GM23338 (cell line): Measurements from ENCODE around the gene TMEM214. TPM values are rescaled to one million over a fixed set of nuclear protein-coding genes. Genes with fewer than 3 reads are reported as not detected.

Experiments
- ATAC-seq: fragments of 200-7000 bp; cut with Tn5 transposase; 3 replicates; pipeline ENCODE4 v1.9.1; 2020
- DNase-seq: peaks from one replicate; pipeline ENCODE4 v3.0.0-alpha.2; 2015; ENCODE audit warnings: low spot score
- H2AFZ ChIP-seq: fragments of 200-600 bp; sonication (generic); 2 replicates; pipeline ENCODE4 v1.8.0; 2016; ENCODE audit warnings: antibody characterized with exemption, mild to moderate bottlenecking, moderate library complexity
- H3F3A ChIP-seq: fragments of 200-600 bp; sonication (generic); replicated peaks from 2 replicates; pipeline ENCODE4 v1.8.0; 2017; ENCODE audit warnings: antibody characterized with exemption, mixed run types, low read depth
- H3K27ac ChIP-seq: fragments of 200-600 bp; sonication (generic); 2 replicates; pipeline ENCODE4 v1.6.1; 2016; ENCODE audit warnings: low read depth
- H3K27me3 ChIP-seq: fragments of 200-600 bp; sonication (generic); 2 replicates; pipeline ENCODE4 v1.8.0; 2016; ENCODE audit warnings: mild to moderate bottlenecking, mixed run types, moderate library complexity; ENCODE audit not compliant: insufficient read depth
- H3K36me3 ChIP-seq: fragments of 200-600 bp; sonication (generic); 2 replicates; pipeline ENCODE4 v1.8.0; 2016; ENCODE audit warnings: mild to moderate bottlenecking; ENCODE audit not compliant: insufficient read depth
- H3K4me1 ChIP-seq: fragments of 200-600 bp; sonication (generic); 2 replicates; pipeline ENCODE4 v1.8.0; 2016; ENCODE audit warnings: mild to moderate bottlenecking, moderate library complexity; ENCODE audit not compliant: insufficient read depth
- H3K4me2 ChIP-seq: fragments of 200-600 bp; sonication (generic); 2 replicates; pipeline ENCODE4 v1.7.1; 2017; ENCODE audit warnings: mixed run types
- H3K4me3 ChIP-seq: fragments of 200-600 bp; sonication (generic); 2 replicates; pipeline ENCODE4 v1.6.1; 2016; ENCODE audit warnings: mixed run types
- H3K79me2 ChIP-seq: fragments of 200-600 bp; sonication (generic); replicated peaks from 2 replicates; pipeline ENCODE4 v1.8.0; 2017; ENCODE audit warnings: mild to moderate bottlenecking; ENCODE audit not compliant: insufficient read depth
- H3K9me2 ChIP-seq: fragments of 200-600 bp; sonication (generic); 2 replicates; pipeline ENCODE4 v1.8.0; 2017; ENCODE audit not compliant: insufficient read depth
- H4K20me1 ChIP-seq: fragments of 200-600 bp; sonication (generic); replicated peaks from 2 replicates; pipeline ENCODE4 v1.8.0; 2017; ENCODE audit warnings: mild to moderate bottlenecking; ENCODE audit not compliant: insufficient read depth
- H3K27ac Mint-ChIP-seq: 2 replicates; pipeline ENCODE4 v1.8.0; 2020; ENCODE audit warnings: inconsistent platforms, mild to moderate bottlenecking, moderate library complexity, mixed read lengths
- H3K27me3 Mint-ChIP-seq: 3 replicates; pipeline ENCODE4 v1.8.0; 2022; ENCODE audit warnings: low read depth, mild to moderate bottlenecking, moderate library complexity, mixed read lengths, inconsistent platforms; ENCODE audit not compliant: insufficient read depth, poor library complexity
- H3K36me3 Mint-ChIP-seq: 3 replicates; pipeline ENCODE4 v1.8.0; 2021; ENCODE audit warnings: low read depth, mild to moderate bottlenecking, inconsistent platforms, moderate library complexity, mixed read lengths
- H3K4me1 Mint-ChIP-seq: 3 replicates; pipeline ENCODE4 v1.8.0; 2020; ENCODE audit warnings: mild to moderate bottlenecking, inconsistent platforms, mixed read lengths
- H3K4me3 Mint-ChIP-seq: 3 replicates; pipeline ENCODE4 v1.8.0; 2021; ENCODE audit warnings: moderate library complexity, mild to moderate bottlenecking, inconsistent platforms, mixed read lengths
- H3K9me3 Mint-ChIP-seq: 3 replicates; pipeline ENCODE4 v1.8.0; 2020; ENCODE audit warnings: moderate library complexity, mild to moderate bottlenecking, inconsistent platforms, mixed read lengths
- CREB1 ChIP-seq: fragments of 250-450 bp; sonication (Bioruptor Pico); IDR thresholded peaks from 2 replicates; pipeline ENCODE4 v1.5.0; 2020; ENCODE audit warnings: low read depth, mild to moderate bottlenecking, moderate library complexity
- EZH2phosphoT487 ChIP-seq: fragments of 200-600 bp; sonication (generic); IDR thresholded peaks from one replicate; pipeline ENCODE4 v1.8.1; 2018; ENCODE audit warnings: antibody characterized with exemption; ENCODE audit not compliant: unreplicated experiment
- NANOG ChIP-seq: IDR thresholded peaks from 2 replicates; pipeline ENCODE4 v1.6.1; 2016; ENCODE audit warnings: antibody characterized with exemption, borderline replicate concordance
- POLR2AphosphoS5 ChIP-seq: IDR thresholded peaks from 2 replicates; pipeline ENCODE4 v1.6.1; 2016; ENCODE audit warnings: antibody characterized with exemption, low read depth
- STAT1 ChIP-seq: IDR thresholded peaks from one replicate; pipeline ENCODE4 v1.6.1; 2016; ENCODE audit warnings: antibody characterized with exemption; ENCODE audit not compliant: unreplicated experiment
- ZNF114 ChIP-seq: fragments of 250-450 bp; sonication (Bioruptor Pico); IDR thresholded peaks from 2 replicates; pipeline ENCODE4 v1.5.0; 2020; ENCODE audit warnings: mild to moderate bottlenecking, moderate library complexity
- ZNF331 ChIP-seq: fragments of 250-450 bp; sonication (Bioruptor Pico); IDR thresholded peaks from 2 replicates; pipeline ENCODE4 v1.5.0; 2020; ENCODE audit warnings: low read depth, mild to moderate bottlenecking, moderate library complexity
- long read RNA-seq: library from polyadenylated mRNA; unstranded; transcript quantifications from one replicate; pipeline ENCODE4 v2.0.0, GENCODE V29; 2020; ENCODE audit not compliant: unreplicated experiment
- polyA plus RNA-seq: library from polyadenylated mRNA; unstranded; fragments of >200 nt; fragmentation: Nextera tagmentation; extraction: Ambion mirVana; gene quantifications from 2 replicates; pipeline ENCODE4 v1.2.1, GENCODE V29; 2016
- total RNA-seq: library from RNA; depleted of rRNA; stranded (reverse); fragments of >200 nt; shearing (Covaris generic); gene quantifications from 2 replicates; pipeline ENCODE4 v1.2.3, GENCODE V29; 2014; rRNA removed
- TF ChIP-seq, protein P1 (sequence below): IDR thresholded peaks from one replicate; pipeline ENCODE4 v1.6.1; 2018; ENCODE audit warnings: antibody characterized with exemption; ENCODE audit not compliant: unreplicated experiment
- TF ChIP-seq, protein P2 (sequence below): IDR thresholded peaks from 2 replicates; pipeline ENCODE4 v1.6.1; 2016; ENCODE audit warnings: antibody characterized with exemption
- TF ChIP-seq, protein P3 (sequence below), 2 experiments: fragments of 200-600 bp in 1 of 2; sonication (generic) in 1 of 2; conservative IDR thresholded peaks; 2 replicates each; pipeline versions ENCODE4 v1.5.1 to v1.6.1; 2016 to 2017; ENCODE audit warnings: antibody characterized with exemption in 2 of 2, low read depth in 2 of 2, mild to moderate bottlenecking in 2 of 2, moderate library complexity in 1 of 2

Gene TMEM214, protein sequence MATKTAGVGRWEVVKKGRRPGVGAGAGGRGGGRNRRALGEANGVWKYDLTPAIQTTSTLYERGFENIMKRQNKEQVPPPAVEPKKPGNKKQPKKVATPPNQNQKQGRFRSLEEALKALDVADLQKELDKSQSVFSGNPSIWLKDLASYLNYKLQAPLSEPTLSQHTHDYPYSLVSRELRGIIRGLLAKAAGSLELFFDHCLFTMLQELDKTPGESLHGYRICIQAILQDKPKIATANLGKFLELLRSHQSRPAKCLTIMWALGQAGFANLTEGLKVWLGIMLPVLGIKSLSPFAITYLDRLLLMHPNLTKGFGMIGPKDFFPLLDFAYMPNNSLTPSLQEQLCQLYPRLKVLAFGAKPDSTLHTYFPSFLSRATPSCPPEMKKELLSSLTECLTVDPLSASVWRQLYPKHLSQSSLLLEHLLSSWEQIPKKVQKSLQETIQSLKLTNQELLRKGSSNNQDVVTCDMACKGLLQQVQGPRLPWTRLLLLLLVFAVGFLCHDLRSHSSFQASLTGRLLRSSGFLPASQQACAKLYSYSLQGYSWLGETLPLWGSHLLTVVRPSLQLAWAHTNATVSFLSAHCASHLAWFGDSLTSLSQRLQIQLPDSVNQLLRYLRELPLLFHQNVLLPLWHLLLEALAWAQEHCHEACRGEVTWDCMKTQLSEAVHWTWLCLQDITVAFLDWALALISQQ
- total RNA-seq (34.2 and 36.5 TPM in 2 replicates), polyA plus RNA-seq (16.2 and 18.4 TPM in 2 replicates)
- long read RNA-seq, partial matches to known transcripts = 0 of 2 reads
- long read RNA-seq, other reads (novel, unspliced or antisense) = 1 of 2 reads

DNA sequence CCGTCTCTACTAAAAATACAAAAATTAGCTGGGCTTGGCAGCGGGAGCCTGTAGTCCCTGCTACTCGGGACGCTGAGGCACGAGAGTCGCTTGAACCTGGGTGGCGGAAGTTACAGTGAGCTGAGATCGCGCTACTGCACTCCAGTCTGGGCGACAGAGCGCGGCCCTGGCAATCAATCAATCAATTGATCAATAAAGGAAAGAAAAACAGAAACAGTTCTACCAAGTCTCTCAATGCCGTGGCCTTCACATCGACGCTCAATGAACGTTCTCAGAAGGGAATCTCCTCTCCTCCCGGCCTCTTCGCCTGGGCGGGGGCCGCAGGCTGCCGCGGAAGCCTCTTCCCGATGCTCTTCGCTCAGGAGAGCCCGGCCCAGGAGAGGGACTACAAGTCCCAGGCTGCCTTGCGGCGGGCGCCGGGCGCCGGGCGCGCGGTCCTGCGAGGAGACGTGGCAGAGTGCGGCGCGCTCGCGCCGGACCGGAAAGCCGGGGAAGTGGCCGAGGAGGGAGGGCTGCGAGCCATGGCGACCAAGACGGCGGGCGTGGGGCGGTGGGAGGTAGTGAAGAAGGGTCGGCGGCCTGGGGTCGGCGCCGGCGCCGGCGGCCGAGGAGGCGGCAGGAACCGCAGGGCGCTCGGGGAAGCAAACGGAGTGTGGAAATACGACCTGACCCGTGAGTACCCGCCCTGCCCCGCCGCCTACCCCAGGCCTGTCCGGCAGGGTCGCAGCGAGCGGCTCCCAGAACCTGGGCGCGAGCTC is at the start of gene TMEM214:
Gene TMEM214, plus strand, starts transcription at position 471 of the 758 bp plus-strand sequence. Its CDS starts 51 bp downstream, at position 522.
- H3K27me3 ChIP-seq = no peaks in the 10 kb centered on the region
- DNase-seq (peak; percentile 87), ATAC-seq (peak; percentile 98)
- H3K4me1 ChIP-seq = peaks cover 9% of the 10 kb centered on the region; the same call in 1 of the 2 replicates
- peak within 1 kb of the TSS; percentile 99 for H3K4me3 ChIP-seq
- H3K36me3 Mint-ChIP-seq = peaks cover 28% of the 10 kb centered on the region
- peaks cover 13% of the 10 kb centered on the region for H3K79me2 ChIP-seq
- H3F3A ChIP-seq = no peaks in the 10 kb centered on the region
- no peaks in the 10 kb centered on the region; the same call in 1 of the 2 replicates for H4K20me1 ChIP-seq
- H3K27ac ChIP-seq = no peak within 1 kb of the TSS
- peak within 1 kb of the TSS; percentile 100 for H2AFZ ChIP-seq
- peak within 1 kb of the TSS; percentile 97 for H3K4me2 ChIP-seq
- peaks cover 16% of the 10 kb centered on the region for H3K27me3 Mint-ChIP-seq
- no peaks in the 10 kb centered on the region for H3K9me2 ChIP-seq
- H3K36me3 ChIP-seq = no peaks in the 10 kb centered on the region
- TF ChIP-seq NANOG (no peak), ZNF114 (no peak), POLR2AphosphoS5 (peak; percentile 90), CREB1 (CRISPR knock-in tag) (0 out of 2 replicates have a peak, but pooled peaks have one; percentile 34)
- TF ChIP-seq, protein P1, sequence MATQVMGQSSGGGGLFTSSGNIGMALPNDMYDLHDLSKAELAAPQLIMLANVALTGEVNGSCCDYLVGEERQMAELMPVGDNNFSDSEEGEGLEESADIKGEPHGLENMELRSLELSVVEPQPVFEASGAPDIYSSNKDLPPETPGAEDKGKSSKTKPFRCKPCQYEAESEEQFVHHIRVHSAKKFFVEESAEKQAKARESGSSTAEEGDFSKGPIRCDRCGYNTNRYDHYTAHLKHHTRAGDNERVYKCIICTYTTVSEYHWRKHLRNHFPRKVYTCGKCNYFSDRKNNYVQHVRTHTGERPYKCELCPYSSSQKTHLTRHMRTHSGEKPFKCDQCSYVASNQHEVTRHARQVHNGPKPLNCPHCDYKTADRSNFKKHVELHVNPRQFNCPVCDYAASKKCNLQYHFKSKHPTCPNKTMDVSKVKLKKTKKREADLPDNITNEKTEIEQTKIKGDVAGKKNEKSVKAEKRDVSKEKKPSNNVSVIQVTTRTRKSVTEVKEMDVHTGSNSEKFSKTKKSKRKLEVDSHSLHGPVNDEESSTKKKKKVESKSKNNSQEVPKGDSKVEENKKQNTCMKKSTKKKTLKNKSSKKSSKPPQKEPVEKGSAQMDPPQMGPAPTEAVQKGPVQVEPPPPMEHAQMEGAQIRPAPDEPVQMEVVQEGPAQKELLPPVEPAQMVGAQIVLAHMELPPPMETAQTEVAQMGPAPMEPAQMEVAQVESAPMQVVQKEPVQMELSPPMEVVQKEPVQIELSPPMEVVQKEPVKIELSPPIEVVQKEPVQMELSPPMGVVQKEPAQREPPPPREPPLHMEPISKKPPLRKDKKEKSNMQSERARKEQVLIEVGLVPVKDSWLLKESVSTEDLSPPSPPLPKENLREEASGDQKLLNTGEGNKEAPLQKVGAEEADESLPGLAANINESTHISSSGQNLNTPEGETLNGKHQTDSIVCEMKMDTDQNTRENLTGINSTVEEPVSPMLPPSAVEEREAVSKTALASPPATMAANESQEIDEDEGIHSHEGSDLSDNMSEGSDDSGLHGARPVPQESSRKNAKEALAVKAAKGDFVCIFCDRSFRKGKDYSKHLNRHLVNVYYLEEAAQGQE = no peak
- TF ChIP-seq, protein P2, sequence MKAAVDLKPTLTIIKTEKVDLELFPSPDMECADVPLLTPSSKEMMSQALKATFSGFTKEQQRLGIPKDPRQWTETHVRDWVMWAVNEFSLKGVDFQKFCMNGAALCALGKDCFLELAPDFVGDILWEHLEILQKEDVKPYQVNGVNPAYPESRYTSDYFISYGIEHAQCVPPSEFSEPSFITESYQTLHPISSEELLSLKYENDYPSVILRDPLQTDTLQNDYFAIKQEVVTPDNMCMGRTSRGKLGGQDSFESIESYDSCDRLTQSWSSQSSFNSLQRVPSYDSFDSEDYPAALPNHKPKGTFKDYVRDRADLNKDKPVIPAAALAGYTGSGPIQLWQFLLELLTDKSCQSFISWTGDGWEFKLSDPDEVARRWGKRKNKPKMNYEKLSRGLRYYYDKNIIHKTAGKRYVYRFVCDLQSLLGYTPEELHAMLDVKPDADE = peak; percentile 83
- H3K27ac Mint-ChIP-seq = peak within 1 kb of the TSS; percentile 74; the same call in 1 of the 2 replicates
- H3K9me3 Mint-ChIP-seq = no peaks in the 10 kb centered on the region
- peaks cover 16% of the 10 kb centered on the region for H3K4me1 Mint-ChIP-seq
- H3K4me3 Mint-ChIP-seq = peak within 1 kb of the TSS; percentile 94

DNA sequence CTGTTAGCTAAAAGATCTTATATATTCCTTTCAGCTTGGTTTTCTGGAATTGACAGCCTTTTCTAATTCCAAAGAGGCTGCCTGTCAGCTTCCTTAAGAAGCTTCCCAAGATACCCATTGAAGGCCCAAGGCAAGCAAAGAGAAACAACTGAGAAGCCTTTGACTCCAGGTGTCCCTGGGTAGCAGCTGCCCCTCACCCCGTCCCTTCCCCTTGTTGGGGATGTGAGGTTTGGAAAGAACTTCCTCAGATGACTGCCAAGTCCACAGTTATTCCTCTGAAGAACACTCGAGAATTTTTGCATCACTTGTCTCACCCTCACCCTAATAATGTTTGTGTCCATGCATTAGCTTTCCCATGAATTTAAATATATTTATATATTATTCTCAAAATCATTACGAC is 49.0 kb upstream of the TMEM214 start:
- Mint-ChIP-seq H3K27ac (no peak overlapping the region), H3K9me3 (no peaks in the 10 kb centered on the region), H3K4me1 (peaks cover 2% of the 10 kb centered on the region; the same call in 2 of the 3 replicates), H3K36me3 (no peaks in the 10 kb centered on the region), H3K27me3 (peaks cover 1% of the 10 kb centered on the region), H3K4me3 (no peak overlapping the region)
- H3K36me3 ChIP-seq = no peaks in the 10 kb centered on the region
- ATAC-seq (no peak), DNase-seq (no peak)
- no peaks in the 10 kb centered on the region; the same call in 1 of the 2 replicates for H4K20me1 ChIP-seq
- no peak overlapping the region for H2AFZ ChIP-seq
- H3F3A ChIP-seq = no peaks in the 10 kb centered on the region
- H3K4me3 ChIP-seq = no peak overlapping the region
- H3K79me2 ChIP-seq = no peaks in the 10 kb centered on the region
- no peaks in the 10 kb centered on the region for H3K27me3 ChIP-seq
- no peak overlapping the region for H3K27ac ChIP-seq
- H3K4me2 ChIP-seq = no peak overlapping the region
- H3K9me2 ChIP-seq = no peaks in the 10 kb centered on the region
- no peaks in the 10 kb centered on the region for H3K4me1 ChIP-seq
- TF ChIP-seq POLR2AphosphoS5 = no peak
- TF ChIP-seq, protein P3, sequence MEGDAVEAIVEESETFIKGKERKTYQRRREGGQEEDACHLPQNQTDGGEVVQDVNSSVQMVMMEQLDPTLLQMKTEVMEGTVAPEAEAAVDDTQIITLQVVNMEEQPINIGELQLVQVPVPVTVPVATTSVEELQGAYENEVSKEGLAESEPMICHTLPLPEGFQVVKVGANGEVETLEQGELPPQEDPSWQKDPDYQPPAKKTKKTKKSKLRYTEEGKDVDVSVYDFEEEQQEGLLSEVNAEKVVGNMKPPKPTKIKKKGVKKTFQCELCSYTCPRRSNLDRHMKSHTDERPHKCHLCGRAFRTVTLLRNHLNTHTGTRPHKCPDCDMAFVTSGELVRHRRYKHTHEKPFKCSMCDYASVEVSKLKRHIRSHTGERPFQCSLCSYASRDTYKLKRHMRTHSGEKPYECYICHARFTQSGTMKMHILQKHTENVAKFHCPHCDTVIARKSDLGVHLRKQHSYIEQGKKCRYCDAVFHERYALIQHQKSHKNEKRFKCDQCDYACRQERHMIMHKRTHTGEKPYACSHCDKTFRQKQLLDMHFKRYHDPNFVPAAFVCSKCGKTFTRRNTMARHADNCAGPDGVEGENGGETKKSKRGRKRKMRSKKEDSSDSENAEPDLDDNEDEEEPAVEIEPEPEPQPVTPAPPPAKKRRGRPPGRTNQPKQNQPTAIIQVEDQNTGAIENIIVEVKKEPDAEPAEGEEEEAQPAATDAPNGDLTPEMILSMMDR (conservative IDR thresholded peaks at IDR 0.05; ENCODE audit: low read depth in 2 of 2) = no peak
- TF ChIP-seq STAT1 = no peak
- TF ChIP-seq EZH2phosphoT487 = no peak
- TF ChIP-seq ZNF331 (CRISPR knock-in tag) = no peak
